AG10803 (cell line): ENCODE data around the gene LRP1B.

Experiments used
- DNase-seq: peaks from one replicate; pipeline ENCODE4 v3.0.0; 2010; ENCODE audit warnings: low read depth
- H3K4me3 ChIP-seq: 2 replicates; pipeline ENCODE4 v1.5.1; 2011; ENCODE audit warnings: mild to moderate bottlenecking, low read length, control low read depth
- CTCF ChIP-seq: conservative IDR thresholded peaks from 2 replicates; pipeline ENCODE4 v1.5.1; 2011; ENCODE audit warnings: mild to moderate bottlenecking, low read length, control low read depth, inconsistent platforms

Gene LRP1B

GRCh38 chr2:140718999-140719398 is 1411.8 kb downstream of the LRP1B start:
- H3K4me3 ChIP-seq, result no peak overlapping the region
- no peak for DNase-seq
- no peak for TF ChIP-seq CTCF

- no peak overlapping the region for H3K4me3 ChIP-seq
- TF ChIP-seq CTCF, result no peak
- DNase-seq, result no peak
These were observed 1413.3 kb downstream of the LRP1B start for GRCh38 chr2:140717481-140717880.

GRCh38 chr2:140714586-140714985 is 1416.2 kb downstream of the LRP1B start:
- H3K4me3 ChIP-seq, result no peak overlapping the region
- no peak for DNase-seq
- no peak for TF ChIP-seq CTCF

GRCh38 chr2:140711867-140712266 is 1418.9 kb downstream of the LRP1B start:
- H3K4me3 ChIP-seq, result no peak overlapping the region
- no peak for DNase-seq
- no peak for TF ChIP-seq CTCF

GRCh38 chr2:140701726-140702125 is 1429.1 kb downstream of the LRP1B start:
- H3K4me3 ChIP-seq, result no peak overlapping the region
- no peak for DNase-seq
- TF ChIP-seq CTCF, result no peak

GRCh38 chr2:140698636-140699035 is 1432.2 kb downstream of the LRP1B start:
- H3K4me3 ChIP-seq, result no peak overlapping the region
- TF ChIP-seq CTCF, result no peak
- DNase-seq, result no peak

GRCh38 chr2:140696449-140696848 is 1434.4 kb downstream of the LRP1B start:
- no peak for DNase-seq
- H3K4me3 ChIP-seq, result no peak overlapping the region
- no peak for TF ChIP-seq CTCF
